CD14-positive monocyte (primary cell): Measurements from ENCODE around the gene TENM3. TPM values are rescaled to one million over a fixed set of nuclear protein-coding genes. Genes with fewer than 3 reads are reported as not detected.

Experiments used
- DNase-seq, 3 donors: peaks; one replicate each; pipeline ENCODE4 v3.0.0-alpha.2; 2011 to 2022
- H2AFZ ChIP-seq: 2 replicates; pipeline ENCODE4 v1.6.0; 2012; ENCODE audit warnings: mild to moderate bottlenecking, low read depth, low read length, inconsistent platforms; ENCODE audit not compliant: insufficient read depth, poor library complexity, severe bottlenecking
- H3K27ac ChIP-seq, 2 donors: 1 replicate in 1 of 2; 2 replicates in 1 of 2; pipeline ENCODE4 v1.5.1; 2012 to 2013; ENCODE audit warnings: low read length in 2 of 2, control low read depth in 1 of 2, inconsistent platforms in 1 of 2, low read depth in 1 of 2, mild to moderate bottlenecking in 1 of 2
- H3K27me3 ChIP-seq, 2 donors: one replicate each; pipeline versions ENCODE4 v1.6.0 to v1.6.1; 2011 to 2013; ENCODE audit warnings: low read length in 2 of 2; ENCODE audit not compliant: control insufficient read depth in 2 of 2, insufficient read depth in 2 of 2
- H3K36me3 ChIP-seq, 2 donors: replicated peaks in 1 of 2; 1 replicate in 1 of 2; 2 replicates in 1 of 2; pipeline versions ENCODE4 v1.5.1 to v1.6.1; 2012 to 2013; ENCODE audit warnings: low read length in 2 of 2, control low read depth in 1 of 2, inconsistent platforms in 1 of 2, mild to moderate bottlenecking in 1 of 2; ENCODE audit not compliant: insufficient read depth in 2 of 2, control insufficient read depth in 1 of 2
- H3K4me1 ChIP-seq, 2 donors: 1 replicate in 1 of 2; 2 replicates in 1 of 2; pipeline versions ENCODE4 v1.5.1 to v1.6.1; 2012 to 2013; ENCODE audit warnings: low read length in 2 of 2, control low read depth in 1 of 2, inconsistent platforms in 1 of 2, mild to moderate bottlenecking in 1 of 2, moderate library complexity in 1 of 2; ENCODE audit not compliant: insufficient read depth in 2 of 2, control insufficient read depth in 1 of 2
- H3K4me2 ChIP-seq: replicated peaks from 2 replicates; pipeline ENCODE3; 2012; ENCODE audit warnings: low read length, moderate library complexity, mild to moderate bottlenecking; ENCODE audit not compliant: poor library complexity, severe bottlenecking; ENCODE audit errors: extremely low read depth
- H3K4me3 ChIP-seq, 3 experiments: fragments of 200-600 bp in 1 of 3; sonication (generic) in 1 of 3; replicated peaks in 1 of 3; 1 replicate in 2 of 3; 2 replicates in 1 of 3; pipeline ENCODE4 v1.5.1; 2011 to 2013; ENCODE audit warnings: low read length in 3 of 3, mild to moderate bottlenecking in 3 of 3, control low read depth in 2 of 3, low read depth in 2 of 3, inconsistent platforms in 1 of 3, moderate library complexity in 1 of 3
- H3K79me2 ChIP-seq: 2 replicates; pipeline ENCODE4 v1.6.0; 2012; ENCODE audit warnings: mild to moderate bottlenecking, control low read depth, inconsistent platforms, low read length, moderate library complexity; ENCODE audit not compliant: insufficient read depth
- H3K9ac ChIP-seq: 2 replicates; pipeline ENCODE4 v1.6.0; 2017; ENCODE audit warnings: low read length, mild to moderate bottlenecking; ENCODE audit not compliant: insufficient read depth, poor library complexity, severe bottlenecking
- H3K9me3 ChIP-seq, 2 donors: replicated peaks in 1 of 2; 1 replicate in 1 of 2; 2 replicates in 1 of 2; pipeline versions ENCODE4 v1.5.1 to v1.6.1; 2012 to 2013; ENCODE audit warnings: low read length in 2 of 2, control low read depth in 1 of 2; ENCODE audit not compliant: control insufficient read depth in 1 of 2, insufficient read depth in 1 of 2
- H4K20me1 ChIP-seq: 2 replicates; pipeline ENCODE4 v1.6.0; 2012; ENCODE audit warnings: mild to moderate bottlenecking, low read length, control low read depth, moderate library complexity; ENCODE audit not compliant: insufficient read depth
- H3K27ac Mint-ChIP-seq, 7 donors: one replicate each; pipeline ENCODE4 v1.8.0; 2020; ENCODE audit warnings: mild to moderate bottlenecking in 7 of 7, mixed read lengths in 7 of 7, moderate library complexity in 6 of 7, inconsistent platforms in 2 of 7
- H3K27me3 Mint-ChIP-seq, 3 donors: one replicate each; pipeline ENCODE4 v1.8.0; 2021 to 2022; ENCODE audit warnings: low read depth in 3 of 3, mild to moderate bottlenecking in 3 of 3, mixed read lengths in 3 of 3, moderate library complexity in 3 of 3, inconsistent platforms in 1 of 3
- H3K36me3 Mint-ChIP-seq, 2 donors: one replicate each; pipeline ENCODE4 v1.8.0; 2020; ENCODE audit warnings: mixed read lengths in 2 of 2, inconsistent platforms in 1 of 2, mild to moderate bottlenecking in 1 of 2
- H3K4me1 Mint-ChIP-seq: one replicate; pipeline ENCODE4 v1.8.0; 2020; ENCODE audit warnings: mild to moderate bottlenecking, mixed read lengths
- H3K4me3 Mint-ChIP-seq, 2 donors: one replicate each; pipeline ENCODE4 v1.8.0; 2020; ENCODE audit warnings: mild to moderate bottlenecking in 2 of 2, mixed read lengths in 2 of 2, moderate library complexity in 1 of 2
- H3K9me3 Mint-ChIP-seq, 7 donors: one replicate each; pipeline ENCODE4 v1.8.0; 2020 to 2022; ENCODE audit warnings: mixed read lengths in 7 of 7, mild to moderate bottlenecking in 6 of 7, moderate library complexity in 6 of 7, inconsistent platforms in 2 of 7
- whole genome bisulfite sequencing: methylation state at CpG from one replicate; pipeline ENCODE4 v1.1.5; 2013; ENCODE audit warnings: missing lambda C conversion rate; ENCODE audit not compliant: insufficient coverage; 5-methylcytosine and 5-hydroxymethylcytosine counted together
- intact Hi-C, 2 donors: fragments of 100-400 bp; cut with micrococcal nuclease; formaldehyde crosslinking; loops; one replicate each; pipeline versions ENCODE4 v1.15.0 to v1.15.1; 2023
- polyA plus RNA-seq, 3 donors: library from polyadenylated mRNA; depleted of rRNA in 1 of 3; unstranded in 2 of 3; stranded (reverse) in 1 of 3; fragments of 300-500 nt in 2 of 3; fragments of >200 nt in 1 of 3; fragmentation: Illumina TruSeq in 2 of 3; gene quantifications; 1 replicate in 2 of 3; 2 replicates in 1 of 3; pipeline ENCODE4 v1.2.3, GENCODE V29; 2012 to 2021
- TF ChIP-seq, protein P1 (sequence below): fragments of 200-600 bp; IDR thresholded peaks from one replicate; pipeline ENCODE4 v1.8.0; 2022; ENCODE audit warnings: antibody characterized with exemption, mild to moderate bottlenecking

TENM3 gene
- polyA plus RNA-seq, 3 donors = not detected

DNA sequence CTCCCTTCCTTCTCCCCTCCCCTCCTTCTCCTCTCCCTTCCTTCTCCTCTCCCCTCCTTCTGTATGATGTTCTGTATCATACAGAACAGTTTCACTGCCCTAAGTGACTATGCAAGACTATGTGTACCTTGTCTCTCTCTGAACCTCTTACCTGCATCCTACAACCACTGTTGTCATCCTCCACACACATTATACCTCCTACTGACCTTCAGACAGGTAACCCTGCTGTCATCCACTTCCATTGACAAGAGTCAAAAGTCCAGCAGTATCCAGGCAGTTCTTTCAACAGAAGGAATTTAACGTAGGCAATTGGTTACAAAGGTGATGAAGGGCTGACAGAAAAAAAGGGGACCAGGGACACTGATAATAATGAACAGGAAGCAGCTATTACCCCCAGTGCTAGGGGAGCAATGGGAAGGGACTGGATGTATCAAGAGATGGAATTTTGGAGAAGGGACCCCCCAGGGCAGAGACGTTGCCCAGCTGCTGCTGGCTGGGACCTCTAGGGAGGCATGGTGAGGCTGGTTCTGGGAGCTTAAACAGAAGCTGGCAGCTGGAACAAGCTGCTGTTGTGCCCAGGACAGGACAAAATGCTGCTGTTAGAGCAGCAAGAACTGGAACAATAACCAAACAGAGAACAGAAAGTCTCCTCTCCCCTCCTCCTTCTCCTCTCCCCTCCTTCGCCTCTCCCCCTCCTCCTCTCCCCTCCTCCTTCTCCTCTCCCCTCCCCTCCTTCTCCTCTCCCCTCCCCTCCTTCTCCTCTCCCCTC, 589.3 kb downstream of the TENM3 start:
- no peaks in the 10 kb centered on the region for H3K36me3 Mint-ChIP-seq
- no peaks in the 10 kb centered on the region for H3K4me1 ChIP-seq
- peaks cover 0 to 7% (median 3%) of the 10 kb centered on the region in 7 donors for H3K9me3 Mint-ChIP-seq
- no peak overlapping the region for H3K4me3 ChIP-seq
- no peak overlapping the region for H3K4me2 ChIP-seq
- H3K27ac ChIP-seq = no peak overlapping the region
- TF ChIP-seq, protein P1, sequence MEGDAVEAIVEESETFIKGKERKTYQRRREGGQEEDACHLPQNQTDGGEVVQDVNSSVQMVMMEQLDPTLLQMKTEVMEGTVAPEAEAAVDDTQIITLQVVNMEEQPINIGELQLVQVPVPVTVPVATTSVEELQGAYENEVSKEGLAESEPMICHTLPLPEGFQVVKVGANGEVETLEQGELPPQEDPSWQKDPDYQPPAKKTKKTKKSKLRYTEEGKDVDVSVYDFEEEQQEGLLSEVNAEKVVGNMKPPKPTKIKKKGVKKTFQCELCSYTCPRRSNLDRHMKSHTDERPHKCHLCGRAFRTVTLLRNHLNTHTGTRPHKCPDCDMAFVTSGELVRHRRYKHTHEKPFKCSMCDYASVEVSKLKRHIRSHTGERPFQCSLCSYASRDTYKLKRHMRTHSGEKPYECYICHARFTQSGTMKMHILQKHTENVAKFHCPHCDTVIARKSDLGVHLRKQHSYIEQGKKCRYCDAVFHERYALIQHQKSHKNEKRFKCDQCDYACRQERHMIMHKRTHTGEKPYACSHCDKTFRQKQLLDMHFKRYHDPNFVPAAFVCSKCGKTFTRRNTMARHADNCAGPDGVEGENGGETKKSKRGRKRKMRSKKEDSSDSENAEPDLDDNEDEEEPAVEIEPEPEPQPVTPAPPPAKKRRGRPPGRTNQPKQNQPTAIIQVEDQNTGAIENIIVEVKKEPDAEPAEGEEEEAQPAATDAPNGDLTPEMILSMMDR = no peak
- no peaks in the 10 kb centered on the region for H3K79me2 ChIP-seq
- no peak for DNase-seq
- H3K27me3 ChIP-seq = peaks cover 0 to 2% of the 10 kb centered on the region in 2 donors
- H3K4me1 Mint-ChIP-seq = peaks cover 5% of the 10 kb centered on the region
- H3K36me3 ChIP-seq = no peaks in the 10 kb centered on the region
- peaks cover 0 to 8% (median 4%) of the 10 kb centered on the region in 3 donors for H3K27me3 Mint-ChIP-seq
- H3K4me3 Mint-ChIP-seq = no peak overlapping the region
- H2AFZ ChIP-seq = no peak overlapping the region
- intact Hi-C loops = no loop called here
- no peak overlapping the region for H3K9ac ChIP-seq
- no peaks in the 10 kb centered on the region for H4K20me1 ChIP-seq
- WGBS = 100% methylated on average over 1 of the region's 3 CpGs
- peaks cover 0 to 4% of the 10 kb centered on the region in 2 donors for H3K9me3 ChIP-seq
- no peak overlapping the region for H3K27ac Mint-ChIP-seq

DNA sequence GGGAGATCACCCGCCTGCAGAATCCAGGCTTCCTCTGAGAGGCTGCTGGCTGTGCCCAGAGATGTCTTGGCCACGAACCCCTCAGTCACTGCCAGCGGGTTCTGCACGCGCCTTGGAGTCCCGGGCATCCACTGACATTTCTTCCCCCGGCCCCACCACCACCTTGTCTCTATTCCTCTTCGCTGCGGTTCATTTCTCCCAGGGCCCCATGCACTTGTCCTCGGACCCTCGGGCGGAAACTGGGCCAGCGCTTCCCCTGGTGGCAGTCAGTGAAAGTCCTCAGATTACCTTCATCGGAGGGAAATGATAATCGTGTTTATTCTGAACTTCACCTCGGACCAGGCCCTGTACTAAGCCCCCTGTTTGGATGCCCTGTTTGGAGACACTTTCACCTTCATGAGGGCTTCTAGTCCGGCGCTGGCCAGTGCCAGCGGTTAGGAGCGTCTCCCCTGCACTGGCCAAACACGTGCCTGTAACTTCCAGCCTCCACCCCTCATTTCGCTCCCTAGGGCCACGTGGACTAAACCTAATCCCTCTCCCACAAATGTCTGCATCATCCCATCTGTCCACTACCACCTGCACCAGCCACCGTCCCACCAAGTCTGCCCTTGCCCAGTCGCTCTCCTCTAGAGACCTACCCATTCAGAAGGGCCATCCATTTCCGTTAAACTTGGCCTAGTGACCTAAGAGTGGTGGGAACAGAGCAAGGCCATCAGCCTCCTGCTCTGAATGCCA, 592.0 kb downstream of the TENM3 start:
- Histone ChIP-seq H3K36me3 (no peaks in the 10 kb centered on the region), H4K20me1 (no peaks in the 10 kb centered on the region), H3K79me2 (no peaks in the 10 kb centered on the region), H3K4me3 (no peak overlapping the region), H3K9me3 (peaks cover 0 to 4% of the 10 kb centered on the region in 2 donors), H3K4me1 (no peaks in the 10 kb centered on the region), H3K4me2 (no peak overlapping the region), H3K9ac (no peak overlapping the region), H2AFZ (no peak overlapping the region), H3K27ac (no peak overlapping the region), H3K27me3 (peaks cover 0 to 2% of the 10 kb centered on the region in 2 donors)
- no peaks in the 10 kb centered on the region for H3K36me3 Mint-ChIP-seq
- peaks cover 0 to 5% (median 2%) of the 10 kb centered on the region in 3 donors for H3K27me3 Mint-ChIP-seq
- TF ChIP-seq, protein P1 = no peak
- 96% methylated on average over 20 of the region's 26 CpGs for WGBS
- H3K4me3 Mint-ChIP-seq = no peak overlapping the region
- intact Hi-C loops = no loop called here
- no peaks in the 10 kb centered on the region for H3K4me1 Mint-ChIP-seq
- no peak for DNase-seq
- peak overlapping the region in 1 of 7 donors; percentile 55 for H3K27ac Mint-ChIP-seq
- H3K9me3 Mint-ChIP-seq = peaks cover 0 to 7% (median 3%) of the 10 kb centered on the region in 7 donors
